Endothelial cell of umbilical vein (primary cell): Measurements from ENCODE around the gene ZNF316. TPM values are rescaled to one million over a fixed set of nuclear protein-coding genes. Genes with fewer than 3 reads are reported as not detected.

Experiments
- BruUV-seq: library from RNA; stranded (reverse); fragments of 400-500 nt; replicated peaks from 2 replicates; lab custom pipeline; 2021; lab: Mats Ljungman, UMichigan
- CTCF ChIA-PET: fragments of 300-600, 350-600 bp; sonication (Branson Sonifier 250); formaldehyde crosslinking; loops from one replicate; lab custom pipeline; 2021; ENCODE audit warnings: antibody characterized with exemption, inconsistent platforms; lab: Charles Lee
- POLR2A ChIA-PET: fragments of 300-600, 350-600 bp; sonication (Branson Sonifier 250); formaldehyde crosslinking; loops from one replicate; lab custom pipeline; 2021; ENCODE audit warnings: antibody characterized with exemption, inconsistent platforms; lab: Charles Lee
- DNase-seq: peaks from one replicate; pipeline ENCODE4 v3.0.0-alpha.2; 2011; ENCODE audit warnings: low read depth, low spot score
- FAIRE-seq: peaks from 2 replicates; lab custom pipeline; 2011; peaks lifted over from hg19 to GRCh38; lab: Jason Lieb, UNC
- H2AFZ ChIP-seq: 2 replicates; pipeline ENCODE4 v1.6.0; 2012; ENCODE audit warnings: low read depth, low read length, control low read depth, inconsistent platforms
- H3K27ac ChIP-seq: 2 replicates; pipeline ENCODE4 v1.5.1; 2011; ENCODE audit warnings: low read depth, mild to moderate bottlenecking, control low read depth, low read length, moderate library complexity; ENCODE audit not compliant: insufficient read depth
- H3K27me3 ChIP-seq, 2 experiments: 2 replicates each; pipeline versions ENCODE4 v1.6.0 to v1.6.1; 2011; ENCODE audit warnings: low read length in 2 of 2, mixed read lengths in 1 of 2; ENCODE audit not compliant: control insufficient read depth in 2 of 2, insufficient read depth in 2 of 2
- H3K36me3 ChIP-seq, 2 experiments: 2 replicates in 1 of 2; 3 replicates in 1 of 2; pipeline ENCODE4 v1.5.1; 2011; ENCODE audit warnings: low read length in 2 of 2, mild to moderate bottlenecking in 1 of 2, moderate library complexity in 1 of 2; ENCODE audit not compliant: control insufficient read depth in 2 of 2, insufficient read depth in 2 of 2; ENCODE audit errors: extremely low read depth in 1 of 2
- H3K4me1 ChIP-seq: 3 replicates; pipeline ENCODE4 v1.5.1; 2011; ENCODE audit warnings: mild to moderate bottlenecking, low read length; ENCODE audit not compliant: control insufficient read depth, insufficient read depth; ENCODE audit errors: extremely low read depth
- H3K4me2 ChIP-seq: 2 replicates; pipeline ENCODE4 v1.6.1; 2011; ENCODE audit warnings: low read length, control low read depth, mixed read lengths; ENCODE audit not compliant: insufficient read depth
- H3K4me3 ChIP-seq, 3 experiments: fragments of 200-600 bp in 1 of 3; sonication (generic), shearing (Covaris generic) in 1 of 3; replicated peaks in 1 of 3; 2 replicates each; pipeline ENCODE4 v1.5.1; 2011 to 2016; ENCODE audit warnings: control low read depth in 3 of 3, low read length in 3 of 3, mild to moderate bottlenecking in 2 of 3, inconsistent platforms in 1 of 3, low read depth in 1 of 3, moderate library complexity in 1 of 3; ENCODE audit not compliant: insufficient read depth in 1 of 3
- H3K79me2 ChIP-seq: 2 replicates; pipeline ENCODE4 v1.6.0; 2012; ENCODE audit warnings: low read length, inconsistent platforms; ENCODE audit not compliant: control insufficient read depth, insufficient read depth
- H3K9ac ChIP-seq: replicated peaks from 2 replicates; pipeline ENCODE3; 2011; ENCODE audit warnings: low read length, control low read depth; ENCODE audit not compliant: insufficient read depth; ENCODE audit errors: extremely low read depth
- H3K9me1 ChIP-seq: replicated peaks from 3 replicates; pipeline ENCODE4 v1.6.0; 2011; ENCODE audit warnings: mild to moderate bottlenecking, low read length; ENCODE audit not compliant: control insufficient read depth, insufficient read depth; ENCODE audit errors: extremely low read depth
- H3K9me3 ChIP-seq: replicated peaks from 2 replicates; pipeline ENCODE4 v1.5.1; 2012; ENCODE audit warnings: low read length, inconsistent platforms; ENCODE audit not compliant: control insufficient read depth, insufficient read depth
- H4K20me1 ChIP-seq: replicated peaks from 2 replicates; pipeline ENCODE3; 2011; ENCODE audit warnings: mild to moderate bottlenecking, low read length; ENCODE audit not compliant: control insufficient read depth, insufficient read depth; ENCODE audit errors: extremely low read depth
- CTCF ChIP-seq, 2 donors: IDR thresholded peaks; 1 replicate in 1 of 2; 2 replicates in 1 of 2; pipeline ENCODE4 v1.5.1; 2011; ENCODE audit warnings: low read length in 2 of 2, mild to moderate bottlenecking in 2 of 2, moderate library complexity in 2 of 2, control low read depth in 1 of 2, inconsistent platforms in 1 of 2, low read depth in 1 of 2; ENCODE audit not compliant: insufficient read depth in 1 of 2; ENCODE audit errors: extremely low read depth in 1 of 2
- EZH2 ChIP-seq: IDR thresholded peaks from 2 replicates; pipeline ENCODE4 v1.6.1; 2012; ENCODE audit warnings: borderline replicate concordance, low read depth, mild to moderate bottlenecking, moderate library complexity, low read length, inconsistent platforms; ENCODE audit not compliant: severe bottlenecking
- FOS ChIP-seq: IDR thresholded peaks from 2 replicates; pipeline ENCODE4 v1.6.1; 2011; ENCODE audit warnings: mild to moderate bottlenecking, low read length, moderate library complexity, borderline replicate concordance; ENCODE audit not compliant: insufficient read depth
- GATA2 ChIP-seq: IDR thresholded peaks from 2 replicates; pipeline ENCODE4 v1.7.0; 2011; ENCODE audit warnings: low read depth, mild to moderate bottlenecking, moderate library complexity, mixed read lengths, low read length; ENCODE audit not compliant: insufficient read length, insufficient read depth
- JUN ChIP-seq: IDR thresholded peaks from 2 replicates; pipeline ENCODE4 v1.6.1; 2011; ENCODE audit warnings: borderline replicate concordance, low read depth; ENCODE audit not compliant: insufficient read length, insufficient read depth
- MAX ChIP-seq: IDR thresholded peaks from 2 replicates; pipeline ENCODE4 v1.6.1; 2011; ENCODE audit not compliant: insufficient read depth, insufficient read length
- MYC ChIP-seq: IDR thresholded peaks from one replicate; pipeline ENCODE4 v1.6.1; 2011; ENCODE audit warnings: mild to moderate bottlenecking, low read depth, low read length
- POLR2A ChIP-seq: IDR thresholded peaks from 2 replicates; pipeline ENCODE4 v1.6.1; 2012; ENCODE audit warnings: low read depth, mild to moderate bottlenecking, control low read depth, low read length
- POLR2AphosphoS5 ChIP-seq: IDR thresholded peaks from 2 replicates; pipeline ENCODE4 v1.6.1; 2012; ENCODE audit warnings: low read depth, mild to moderate bottlenecking, control low read depth, low read length, moderate library complexity; ENCODE audit not compliant: insufficient read depth
- dilution Hi-C: fragments of 300-500 bp; cut with MboI; formaldehyde crosslinking; loops from one replicate; pipeline ENCODE4 v1.15.0; 2019; ENCODE audit warnings: low sequenced_read_pairs; ENCODE audit not compliant: extremely low pct_ligation_motif_present
- intact Hi-C: fragments of 100-400 bp; cut with micrococcal nuclease; formaldehyde crosslinking; loops from one replicate; pipeline ENCODE4 v1.10.0; 2022
- polyA plus RNA-seq, 4 experiments: library from polyadenylated mRNA; depleted of rRNA in 3 of 4; stranded (reverse) in 3 of 4; unstranded in 1 of 4; fragments of >200 nt; gene quantifications; 2 replicates each; pipeline versions ENCODE4 v1.2.1 to v1.2.3, GENCODE V29; 2011 to 2012; ENCODE audit warnings: missing spikeins in 1 of 4
- total RNA-seq: library from RNA; stranded (reverse); gene quantifications from 2 replicates; pipeline ENCODE4 v1.2.3, GENCODE V29; 2021

The ZNF316 gene
- total and polyA plus RNA-seq, 2 donors (not counting 3 experiments of a cell fraction or from before 2014, with no cell fraction given) = 7.7 to 23.8 TPM

- no peak for DNase-seq
- Histone ChIP-seq H3K4me2 (no peak overlapping the region), H3K27ac (no peak overlapping the region), H3K4me3 (no peak overlapping the region), H3K9me1 (no peaks in the 10 kb centered on the region), H2AFZ (no peak overlapping the region), H4K20me1 (no peaks in the 10 kb centered on the region), H3K27me3 (no peaks in the 10 kb centered on the region), H3K4me1 (no peaks in the 10 kb centered on the region), H3K36me3 (no peaks in the 10 kb centered on the region), H3K79me2 (no peaks in the 10 kb centered on the region), H3K9me3 (no peaks in the 10 kb centered on the region), H3K9ac (no peak overlapping the region)
- BruUV-seq = no TSS peak
- no peak for FAIRE-seq
- dilution Hi-C loops (no loop called here), intact Hi-C loops (no loop called here)
- ChIA-PET POLR2A (no interaction called here), CTCF (no interaction called here)
- no peak for TF ChIP-seq MAX
Measured at GRCh38 chr7:6628045-6628444, 9.1 kb upstream of the ZNF316 start.

GRCh38 chr7:6630007-6630849, 6.9 kb upstream of the ZNF316 start:
- no peaks in the 10 kb centered on the region for H3K79me2 ChIP-seq
- H3K4me3 ChIP-seq = no peak overlapping the region
- ChIA-PET POLR2A (no interaction called here), CTCF (no interaction called here)
- no peaks in the 10 kb centered on the region for H3K9me1 ChIP-seq
- no peak overlapping the region for H3K9ac ChIP-seq
- FAIRE-seq = no peak
- no peaks in the 10 kb centered on the region for H4K20me1 ChIP-seq
- H3K9me3 ChIP-seq = no peaks in the 10 kb centered on the region
- H3K36me3 ChIP-seq = no peaks in the 10 kb centered on the region
- H3K27me3 ChIP-seq = no peaks in the 10 kb centered on the region
- no peak overlapping the region for H2AFZ ChIP-seq
- H3K27ac ChIP-seq = no peak overlapping the region
- TF ChIP-seq MYC = no peak
- no peak for TF ChIP-seq FOS
- no peak for TF ChIP-seq MAX
- TF ChIP-seq JUN = no peak
- no peak for TF ChIP-seq GATA2
- no peak for TF ChIP-seq POLR2A
- TF ChIP-seq CTCF (IDR thresholded peaks at IDR 0.05; ENCODE audit: extremely low read depth in 1 of 2, insufficient read depth in 1 of 2, low read depth in 1 of 2, low read length in 2 of 2) = no peak
- TF ChIP-seq POLR2AphosphoS5 = no peak
- no peak for TF ChIP-seq EZH2
- no peak for DNase-seq
- no peak overlapping the region for H3K4me2 ChIP-seq
- intact Hi-C loops = no loop called here
- no TSS peak for BruUV-seq
- no peaks in the 10 kb centered on the region for H3K4me1 ChIP-seq
- dilution Hi-C loops = no loop called here
